ENCODE measurements around the gene CUTA.

Gene CUTA

GRCh38 chr6:33438978-33439594 lies 21.2 kb upstream of the CUTA start:
- no peak for DNase-seq

- DNase-seq, result no peak
Measured at GRCh38 chr6:33437666-33438065, 19.8 kb upstream of the CUTA start.

GRCh38 chr6:33434961-33435360 lies 17.1 kb upstream of the CUTA start:
- DNase-seq, result no peak

- no peak for DNase-seq
Measured at GRCh38 chr6:33433544-33434191, 15.8 kb upstream of the CUTA start.

GRCh38 chr6:33433001-33433543 lies 15.2 kb upstream of the CUTA start:
- DNase-seq, result no peak

GRCh38 chr6:33432546-33432945 lies 14.6 kb upstream of the CUTA start:
- DNase-seq, result no peak

- DNase-seq, result no peak
Measured at GRCh38 chr6:33431880-33432541, 14.1 kb upstream of the CUTA start.

GRCh38 chr6:33430991-33431879 lies 13.3 kb upstream of the CUTA start:
- peak; percentile 81 for DNase-seq

GRCh38 chr6:33430334-33430733 lies 12.4 kb upstream of the CUTA start:
- DNase-seq, result no peak

- no peak for DNase-seq
Measured at GRCh38 chr6:33429750-33430052, 11.8 kb upstream of the CUTA start.

- DNase-seq, result no peak
Measured at GRCh38 chr6:33428966-33429749, 11.3 kb upstream of the CUTA start.

- DNase-seq, result peak; percentile 79
Measured at GRCh38 chr6:33428224-33428965, 10.5 kb upstream of the CUTA start.

GRCh38 chr6:33427585-33428223 lies 9.8 kb upstream of the CUTA start:
- DNase-seq, result peak; percentile 63

GRCh38 chr6:33426590-33427511 lies 8.9 kb upstream of the CUTA start:
- no peak for DNase-seq

- DNase-seq, result peak; percentile 95
Measured at GRCh38 chr6:33425668-33426577, 8.0 kb upstream of the CUTA start.

- DNase-seq, result no peak
Measured at GRCh38 chr6:33424855-33425667, 7.2 kb upstream of the CUTA start.

GRCh38 chr6:33423777-33424176 lies 5.9 kb upstream of the CUTA start:
- DNase-seq, result no peak

- DNase-seq, result no peak
Measured at GRCh38 chr6:33421344-33421643, 3.4 kb upstream of the CUTA start.
